H9 (cell line): ENCODE data around the gene SH3RF3. TPM values are rescaled to one million over a fixed set of nuclear protein-coding genes. Genes with fewer than 3 reads are reported as not detected.

Experiments used
- DNase-seq: peaks from one replicate; pipeline ENCODE4 v3.0.0-alpha.2; 2017
- H2AFZ ChIP-seq: one replicate; pipeline ENCODE4 v1.6.1; 2013; ENCODE audit warnings: mild to moderate bottlenecking, low read length, control low read depth, moderate library complexity
- H2AK5ac ChIP-seq: 2 replicates; pipeline ENCODE4 v1.6.1; 2013; ENCODE audit warnings: low read length, control low read depth, mixed read lengths; ENCODE audit not compliant: insufficient read length
- H2BK120ac ChIP-seq: one replicate; pipeline ENCODE4 v1.6.1; 2013; ENCODE audit warnings: low read depth, mild to moderate bottlenecking, low read length, control low read depth, inconsistent platforms; ENCODE audit not compliant: poor library complexity, severe bottlenecking
- H2BK12ac ChIP-seq: 2 replicates; pipeline ENCODE4 v1.6.1; 2013; ENCODE audit warnings: low read length, control low read depth, mixed read lengths, low read depth; ENCODE audit not compliant: insufficient read length
- H2BK15ac ChIP-seq: 2 replicates; pipeline ENCODE4 v1.6.1; 2013; ENCODE audit warnings: low read depth, low read length, control low read depth
- H2BK20ac ChIP-seq: one replicate; pipeline ENCODE4 v1.6.1; 2013; ENCODE audit warnings: low read depth, mild to moderate bottlenecking, low read length, control low read depth, inconsistent platforms; ENCODE audit not compliant: poor library complexity, severe bottlenecking
- H2BK5ac ChIP-seq: 2 replicates; pipeline ENCODE4 v1.6.1; 2013; ENCODE audit warnings: low read length, control low read depth, mixed read lengths; ENCODE audit not compliant: insufficient read length
- H3K14ac ChIP-seq: 2 replicates; pipeline ENCODE4 v1.6.1; 2013; ENCODE audit warnings: low read length, control low read depth; ENCODE audit not compliant: insufficient read depth
- H3K18ac ChIP-seq: 2 replicates; pipeline ENCODE4 v1.6.1; 2013; ENCODE audit warnings: low read depth, mild to moderate bottlenecking, mixed read lengths, low read length, control low read depth; ENCODE audit not compliant: insufficient read length
- H3K23ac ChIP-seq: 2 replicates; pipeline ENCODE4 v1.6.1; 2013; ENCODE audit warnings: low read length, control low read depth, mixed read lengths, low read depth; ENCODE audit not compliant: insufficient read length
- H3K23me2 ChIP-seq: 2 replicates; pipeline ENCODE4 v1.6.1; 2013; ENCODE audit warnings: low read depth, mild to moderate bottlenecking, mixed read lengths, low read length, control low read depth; ENCODE audit not compliant: insufficient read length, poor library complexity, severe bottlenecking
- H3K27ac ChIP-seq: 2 replicates; pipeline ENCODE4 v1.5.1; 2013; ENCODE audit warnings: low read length, control low read depth, mixed read lengths, low read depth; ENCODE audit not compliant: insufficient read length
- H3K27me3 ChIP-seq: 2 replicates; pipeline ENCODE4 v1.6.1; 2013; ENCODE audit warnings: low read length, control low read depth, inconsistent platforms; ENCODE audit not compliant: insufficient read depth
- H3K4ac ChIP-seq: 2 replicates; pipeline ENCODE4 v1.6.1; 2013; ENCODE audit warnings: low read depth, mild to moderate bottlenecking, control low read depth, inconsistent platforms, low read length, moderate library complexity
- H3K4me1 ChIP-seq: 2 replicates; pipeline ENCODE4 v1.6.1; 2013; ENCODE audit warnings: low read length, control low read depth, inconsistent platforms; ENCODE audit not compliant: insufficient read depth
- H3K4me2 ChIP-seq: 2 replicates; pipeline ENCODE4 v1.6.1; 2013; ENCODE audit warnings: low read length, control low read depth, mixed read lengths; ENCODE audit not compliant: insufficient read length, insufficient read depth
- H3K56ac ChIP-seq: 2 replicates; pipeline ENCODE4 v1.6.1; 2013; ENCODE audit warnings: low read depth, mild to moderate bottlenecking, mixed read lengths, low read length, control low read depth; ENCODE audit not compliant: insufficient read length
- H3K79me1 ChIP-seq: 2 replicates; pipeline ENCODE4 v1.6.1; 2013; ENCODE audit warnings: low read depth, mild to moderate bottlenecking, moderate library complexity, low read length, control low read depth, inconsistent platforms; ENCODE audit not compliant: insufficient read depth, poor library complexity, severe bottlenecking
- H3K79me2 ChIP-seq: 2 replicates; pipeline ENCODE4 v1.6.1; 2013; ENCODE audit warnings: low read length, control low read depth, inconsistent platforms; ENCODE audit not compliant: insufficient read depth
- H3K9ac ChIP-seq: 2 replicates; pipeline ENCODE4 v1.6.1; 2013; ENCODE audit warnings: low read length, control low read depth, mixed read lengths; ENCODE audit not compliant: insufficient read length; ENCODE audit errors: extremely low read depth
- H3K9me3 ChIP-seq: one replicate; pipeline ENCODE4 v1.6.1; 2013; ENCODE audit warnings: low read depth, low read length, inconsistent platforms; ENCODE audit not compliant: control insufficient read depth
- H3T11ph ChIP-seq: one replicate; pipeline ENCODE4 v1.6.1; 2013; ENCODE audit warnings: mild to moderate bottlenecking, low read length, control low read depth, inconsistent platforms
- H4K20me1 ChIP-seq: one replicate; pipeline ENCODE4 v1.6.1; 2013; ENCODE audit not compliant: control insufficient read depth, insufficient read length, insufficient read depth
- H4K5ac ChIP-seq: 2 replicates; pipeline ENCODE4 v1.6.1; 2013; ENCODE audit warnings: low read depth, mild to moderate bottlenecking, mixed read lengths, low read length, control low read depth; ENCODE audit not compliant: insufficient read length
- H4K8ac ChIP-seq: replicated peaks from 2 replicates; pipeline ENCODE4 v1.6.1; 2013; ENCODE audit warnings: low read length, control low read depth, mixed read lengths, low read depth; ENCODE audit not compliant: insufficient read length
- H4K91ac ChIP-seq: 2 replicates; pipeline ENCODE4 v1.6.1; 2013; ENCODE audit warnings: low read depth, mild to moderate bottlenecking, moderate library complexity, mixed read lengths, low read length, control low read depth; ENCODE audit not compliant: insufficient read length
- H3K27ac Mint-ChIP-seq, 3 experiments: 2 replicates in 2 of 3; 3 replicates in 1 of 3; pipeline ENCODE4 v1.8.0; 2020 to 2021; ENCODE audit warnings: mixed read lengths in 3 of 3, mild to moderate bottlenecking in 1 of 3, moderate library complexity in 1 of 3
- H3K27me3 Mint-ChIP-seq: 2 replicates; pipeline ENCODE4 v1.8.0; 2021; ENCODE audit warnings: low read depth, mild to moderate bottlenecking, moderate library complexity, mixed read lengths
- H3K36me3 Mint-ChIP-seq, 3 experiments: 2 replicates in 2 of 3; 3 replicates in 1 of 3; pipeline ENCODE4 v1.8.0; 2020 to 2021; ENCODE audit warnings: low read depth in 3 of 3, mixed read lengths in 3 of 3; ENCODE audit not compliant: insufficient read depth in 1 of 3
- H3K4me1 Mint-ChIP-seq, 2 experiments: 2 replicates each; pipeline ENCODE4 v1.8.0; 2020; ENCODE audit warnings: mixed read lengths in 2 of 2
- H3K4me3 Mint-ChIP-seq, 2 experiments: 2 replicates in 1 of 2; 3 replicates in 1 of 2; pipeline ENCODE4 v1.8.0; 2020 to 2021; ENCODE audit warnings: mild to moderate bottlenecking in 2 of 2, mixed read lengths in 2 of 2, moderate library complexity in 1 of 2
- H3K9me3 Mint-ChIP-seq, 2 experiments: 2 replicates in 1 of 2; 3 replicates in 1 of 2; pipeline ENCODE4 v1.8.0; 2020; ENCODE audit warnings: mild to moderate bottlenecking in 2 of 2, mixed read lengths in 2 of 2, moderate library complexity in 1 of 2
- whole genome bisulfite sequencing: extraction: QIAGEN DNeasy Blood & Tissue Kit; methylation state at CpG from one replicate; pipeline ENCODE4 v1.1.7; 2013; ENCODE audit warnings: missing lambda C conversion rate, low lambda C conversion rate, mixed read lengths; ENCODE audit not compliant: insufficient read length; ENCODE audit errors: extremely low coverage; 5-methylcytosine and 5-hydroxymethylcytosine counted together
- total RNA-seq: library from RNA; stranded (reverse); gene quantifications from 2 replicates; pipeline ENCODE4 v1.2.1, GENCODE V29; 2021
- TF ChIP-seq, protein P1 (sequence below): fragments of 200-600 bp; sonication (generic); conservative IDR thresholded peaks from 3 replicates; pipeline ENCODE4 v1.8.0; 2021; ENCODE audit warnings: antibody characterized with exemption, mild to moderate bottlenecking

The SH3RF3 gene
- total RNA-seq, 1 experiment from 2014 or later: 0.46 TPM

DNA sequence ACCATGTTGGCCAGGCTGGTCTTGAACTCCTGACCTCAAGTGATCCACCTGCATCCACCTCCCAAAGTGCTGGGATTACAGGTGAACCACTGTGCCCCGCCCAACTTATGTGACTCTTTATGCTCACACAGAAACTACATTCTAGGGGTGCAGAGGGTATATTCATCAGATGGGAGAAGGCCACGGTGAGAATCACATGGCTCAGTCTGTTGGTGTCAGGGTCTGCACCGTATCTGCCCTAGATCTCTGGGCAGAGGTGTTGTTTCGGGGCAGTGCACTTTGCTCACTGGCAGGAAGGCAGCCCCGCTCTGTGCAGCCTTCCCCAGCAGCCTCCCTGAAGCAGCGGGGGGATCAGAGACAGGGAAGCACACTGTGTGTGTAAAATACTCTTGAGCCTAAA, 76.4 kb downstream of the SH3RF3 start:
- Histone ChIP-seq H4K20me1 (no peaks in the 10 kb centered on the region), H3K14ac (no peak overlapping the region), H4K91ac (no peak overlapping the region), H3K4me2 (no peak overlapping the region), H3T11ph (no peak overlapping the region), H2AK5ac (no peak overlapping the region), H2BK5ac (no peak overlapping the region), H3K79me1 (no peaks in the 10 kb centered on the region), H2BK120ac (no peak overlapping the region), H3K4ac (no peak overlapping the region), H4K8ac (no peak overlapping the region), H4K5ac (no peak overlapping the region), H2BK12ac (no peak overlapping the region), H3K9ac (no peak overlapping the region), H3K23ac (no peak overlapping the region), H2AFZ (no peak overlapping the region), H3K23me2 (no peaks in the 10 kb centered on the region), H3K27me3 (no peaks in the 10 kb centered on the region), H3K4me1 (peaks cover 4% of the 10 kb centered on the region; the same call in 1 of the 2 replicates), H3K27ac (no peak overlapping the region), H3K9me3 (no peaks in the 10 kb centered on the region), H3K56ac (no peak overlapping the region), H3K18ac (no peak overlapping the region), H2BK15ac (no peak overlapping the region), H3K79me2 (no peaks in the 10 kb centered on the region), H2BK20ac (no peak overlapping the region)
- Mint-ChIP-seq H3K36me3 (no peaks in the 10 kb centered on the region), H3K27me3 (peaks cover 3% of the 10 kb centered on the region; the same call in 1 of the 2 replicates), H3K4me1 (peaks cover 2 to 12% of the 10 kb centered on the region in 2 experiments), H3K4me3 (no peak overlapping the region), H3K9me3 (no peaks in the 10 kb centered on the region), H3K27ac (no peak overlapping the region)
- TF ChIP-seq, protein P1, sequence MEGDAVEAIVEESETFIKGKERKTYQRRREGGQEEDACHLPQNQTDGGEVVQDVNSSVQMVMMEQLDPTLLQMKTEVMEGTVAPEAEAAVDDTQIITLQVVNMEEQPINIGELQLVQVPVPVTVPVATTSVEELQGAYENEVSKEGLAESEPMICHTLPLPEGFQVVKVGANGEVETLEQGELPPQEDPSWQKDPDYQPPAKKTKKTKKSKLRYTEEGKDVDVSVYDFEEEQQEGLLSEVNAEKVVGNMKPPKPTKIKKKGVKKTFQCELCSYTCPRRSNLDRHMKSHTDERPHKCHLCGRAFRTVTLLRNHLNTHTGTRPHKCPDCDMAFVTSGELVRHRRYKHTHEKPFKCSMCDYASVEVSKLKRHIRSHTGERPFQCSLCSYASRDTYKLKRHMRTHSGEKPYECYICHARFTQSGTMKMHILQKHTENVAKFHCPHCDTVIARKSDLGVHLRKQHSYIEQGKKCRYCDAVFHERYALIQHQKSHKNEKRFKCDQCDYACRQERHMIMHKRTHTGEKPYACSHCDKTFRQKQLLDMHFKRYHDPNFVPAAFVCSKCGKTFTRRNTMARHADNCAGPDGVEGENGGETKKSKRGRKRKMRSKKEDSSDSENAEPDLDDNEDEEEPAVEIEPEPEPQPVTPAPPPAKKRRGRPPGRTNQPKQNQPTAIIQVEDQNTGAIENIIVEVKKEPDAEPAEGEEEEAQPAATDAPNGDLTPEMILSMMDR: no peak
- no CpG with 5 or more reads among the region's 6 CpGs for WGBS
- no peak for DNase-seq
